ENCODE measurements around the gene UNC13D.

Gene UNC13D

GRCh38 chr17:75791254-75791653 is 53.0 kb downstream of the UNC13D start:
- DNase-seq: no peak

- DNase-seq: peak; percentile 95
Measured at GRCh38 chr17:75785016-75785890, 59.0 kb downstream of the UNC13D start.

DNA sequence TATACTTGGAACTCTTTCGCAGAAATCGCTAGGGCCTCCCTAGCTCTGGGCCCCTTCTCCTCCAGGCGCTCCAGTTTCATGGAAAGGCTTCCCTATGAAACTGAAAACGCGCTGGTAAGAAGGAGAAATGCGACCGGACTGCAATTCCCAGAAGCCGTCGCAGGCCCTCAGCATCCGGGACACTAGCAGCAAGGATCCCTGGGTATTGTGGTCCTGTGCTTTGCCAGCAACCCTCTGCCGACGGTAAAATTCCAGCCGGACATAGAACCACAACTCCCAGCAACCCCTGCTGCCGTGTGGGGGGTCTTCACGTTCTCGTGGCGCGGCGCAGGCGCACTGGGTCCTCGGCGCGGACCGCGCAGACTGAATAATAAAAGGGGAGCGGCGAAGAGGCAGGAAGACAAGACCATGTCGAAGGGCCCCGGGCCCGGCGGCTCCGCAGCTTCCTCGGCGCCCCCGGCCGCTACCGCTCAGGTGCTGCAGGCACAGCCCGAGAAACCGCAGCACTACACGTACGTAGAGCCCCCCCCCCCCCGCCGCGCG is 59.7 kb downstream of the UNC13D start, which contains the start of gene UNK:
TSS of gene UNK (plus strand) at position 334 of the 543 bp plus-strand sequence. CDS start at position 409, 75 bp downstream.
- peak; percentile 100 for DNase-seq

DNA sequence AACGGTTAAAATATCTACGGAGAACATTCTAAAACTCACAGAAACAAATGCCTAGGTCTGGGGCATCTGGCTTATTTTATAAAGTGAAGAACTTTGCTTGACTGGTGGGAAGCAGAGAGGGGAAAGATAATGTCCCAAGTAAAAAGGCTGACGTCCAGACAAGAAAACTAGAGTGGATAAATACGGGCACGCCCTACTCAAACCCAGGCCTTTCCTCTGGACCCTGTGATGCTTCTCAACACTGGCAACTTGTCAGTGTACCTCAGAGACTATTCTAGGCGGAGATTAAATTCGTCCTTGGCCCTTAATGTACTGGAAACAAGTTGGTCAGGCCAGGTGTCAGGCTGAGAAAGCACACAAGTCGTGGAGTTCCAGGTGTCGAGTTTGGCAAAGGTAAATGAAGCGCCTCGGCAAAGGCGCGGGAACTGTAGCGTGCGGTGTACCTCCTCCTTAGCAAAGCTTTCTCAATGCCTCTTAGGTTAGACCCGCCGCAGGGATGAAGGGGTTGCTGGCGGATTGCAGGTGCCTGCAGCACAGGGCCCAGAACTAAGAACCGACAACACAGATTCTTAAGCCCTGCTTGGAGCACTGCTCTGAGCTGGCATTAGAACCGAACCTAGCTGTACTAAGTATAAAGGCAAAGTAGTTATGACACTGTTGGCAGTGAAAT is 60.3 kb downstream of the UNC13D start:
- DNase-seq: no peak

GRCh38 chr17:75783069-75783783 is 61.0 kb downstream of the UNC13D start:
- DNase-seq: peak; percentile 41 to 57

- DNase-seq: no peak
Measured at GRCh38 chr17:75779987-75780889, 64.0 kb downstream of the UNC13D start.

DNA sequence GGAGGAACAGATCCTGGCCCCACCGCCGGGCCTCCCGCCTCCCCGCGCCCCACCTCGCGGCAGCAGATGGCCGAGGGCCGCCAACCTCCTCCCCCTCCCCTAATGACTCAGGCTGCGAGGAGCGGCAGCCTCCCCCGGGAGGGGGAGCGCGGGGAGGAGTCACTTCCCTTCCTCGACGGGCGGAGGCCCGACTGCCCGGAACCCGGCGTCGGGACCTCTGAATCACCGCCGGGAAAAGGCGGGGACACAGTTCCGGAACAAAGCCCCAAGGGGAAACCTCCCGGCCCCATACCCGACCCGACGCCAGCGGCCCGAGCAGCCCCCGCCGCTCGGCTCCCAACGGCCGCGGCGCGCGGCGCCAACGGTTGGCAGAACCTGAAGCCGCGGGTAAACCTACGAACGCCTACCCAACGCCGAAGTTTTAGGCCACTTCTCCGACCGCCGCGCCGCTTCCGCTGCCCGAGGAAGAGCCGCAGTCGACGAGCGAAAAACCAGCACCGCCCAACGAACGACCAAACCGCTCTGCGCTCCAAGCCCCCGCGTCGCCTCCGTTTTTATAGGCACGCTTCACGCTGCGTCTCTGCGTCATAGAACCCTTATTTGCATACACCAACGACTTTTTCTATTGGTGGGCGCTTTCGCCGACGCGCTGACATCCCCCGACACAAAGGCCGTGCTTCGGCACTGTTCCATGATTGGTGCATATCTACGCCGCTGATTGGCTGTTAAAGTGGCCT is 64.8 kb downstream of the UNC13D start:
- DNase-seq: peak; percentile 100

- peak; percentile 79 to 80 for DNase-seq
Measured at GRCh38 chr17:75778861-75779249, 65.3 kb downstream of the UNC13D start.

DNA sequence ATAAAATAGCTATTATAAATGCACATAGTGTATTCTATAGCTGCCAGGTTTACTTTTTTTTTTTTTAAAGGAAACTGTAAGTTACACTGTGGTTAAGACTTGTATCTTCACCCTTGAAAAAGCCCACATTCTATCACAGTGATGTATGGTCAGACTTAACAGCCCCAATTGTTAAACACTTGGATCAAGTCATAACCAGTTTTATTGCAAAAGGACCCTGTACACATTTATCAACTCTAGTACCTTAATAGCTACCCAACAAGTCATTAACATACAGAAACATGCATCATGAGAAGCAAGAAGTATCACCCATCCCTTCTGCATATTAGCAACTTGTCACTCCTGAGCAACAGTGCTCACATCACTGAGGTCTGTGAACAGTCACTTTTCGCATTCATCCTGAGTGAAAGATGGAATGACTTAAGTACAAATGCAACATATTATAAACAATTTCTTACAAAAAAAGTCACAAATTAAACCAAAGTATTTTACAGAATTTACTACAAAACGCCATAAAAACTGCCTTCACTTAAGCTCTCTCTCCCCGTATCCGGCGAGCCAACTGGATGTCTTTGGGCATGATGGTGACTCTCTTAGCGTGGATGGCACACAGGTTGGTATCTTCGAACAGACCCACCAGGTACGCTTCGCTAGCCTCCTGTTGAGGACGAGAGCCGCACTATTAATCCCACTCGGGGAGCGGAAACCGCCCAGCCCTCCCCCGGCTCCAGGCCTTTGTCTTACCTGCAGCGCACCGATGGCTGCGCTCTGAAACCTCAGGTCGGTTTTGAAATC is 65.9 kb downstream of the UNC13D start:
- peak in 1 of 2 experiments; percentile 54 for DNase-seq

- no peak for DNase-seq
Measured at GRCh38 chr17:75777296-75777922, 66.8 kb downstream of the UNC13D start.

Measured in NCI-H524 (cell line).